HG02798 (cell line): ENCODE measurements around the gene MOAP1.
"Not testable (repeated sequence)": the region's sequence is repeated elsewhere in the genome, so short reads cannot be mapped to it uniquely, and the experiment has no call there.

Experiments used
- ATAC-seq: cut with Tn5 transposase; IDR thresholded peaks from one replicate; pipeline ENCODE4 v1.9.1; 2021; ENCODE audit warnings: mild to moderate bottlenecking; ENCODE audit not compliant: unreplicated experiment, poor library complexity

Gene MOAP1

GRCh38 chr14:93186466-93186865 is 1.8 kb upstream of the MOAP1 start:
- no peak for ATAC-seq

- ATAC-seq: no peak
These were observed 638 bp upstream of the MOAP1 start for GRCh38 chr14:93185349-93185720.

GRCh38 chr14:93183596-93184317 is 940 bp downstream of the MOAP1 start:
- ATAC-seq: no peak

GRCh38 chr14:93175492-93175891 is 9.2 kb downstream of the MOAP1 start:
- ATAC-seq: no peak

- not testable (repeated sequence) for ATAC-seq
These were observed 10.0 kb downstream of the MOAP1 start for GRCh38 chr14:93174731-93175130.

GRCh38 chr14:93173943-93174395 is 10.7 kb downstream of the MOAP1 start:
- no peak for ATAC-seq

GRCh38 chr14:93171376-93171775 is 13.3 kb downstream of the MOAP1 start:
- ATAC-seq: no peak

GRCh38 chr14:93170141-93170540 is 14.6 kb downstream of the MOAP1 start:
- ATAC-seq: not testable (repeated sequence)

- ATAC-seq: not testable (repeated sequence)
These were observed 15.1 kb downstream of the MOAP1 start for GRCh38 chr14:93169619-93170018.

GRCh38 chr14:93168610-93169009 is 16.1 kb downstream of the MOAP1 start:
- ATAC-seq: not testable (repeated sequence)

GRCh38 chr14:93165271-93166265 is 19.1 kb downstream of the MOAP1 start:
- not testable (repeated sequence) for ATAC-seq

GRCh38 chr14:93163564-93163963 is 21.1 kb downstream of the MOAP1 start:
- no peak for ATAC-seq

GRCh38 chr14:93161411-93161940 is 23.2 kb downstream of the MOAP1 start:
- ATAC-seq: no peak

- no peak for ATAC-seq
These were observed 24.3 kb downstream of the MOAP1 start for GRCh38 chr14:93160353-93160801.

- ATAC-seq: not testable (repeated sequence)
These were observed 24.9 kb downstream of the MOAP1 start for GRCh38 chr14:93159625-93160352.

GRCh38 chr14:93158349-93158748 is 26.3 kb downstream of the MOAP1 start:
- not testable (repeated sequence) for ATAC-seq

- ATAC-seq: no peak
These were observed 27.9 kb downstream of the MOAP1 start for GRCh38 chr14:93156693-93157369.

- no peak for ATAC-seq
These were observed 29.0 kb downstream of the MOAP1 start for GRCh38 chr14:93155667-93156066.

- ATAC-seq: no peak
These were observed 31.6 kb downstream of the MOAP1 start for GRCh38 chr14:93153121-93153520.
